Neural cell (in vitro differentiated cells): ENCODE data around the gene SIGLEC6. TPM values are rescaled to one million over a fixed set of nuclear protein-coding genes. Genes with fewer than 3 reads are reported as not detected.

Source experiments
- H2AFZ ChIP-seq: fragments of 200-600, 300-800 bp; sonication (generic), shearing (Covaris generic); 2 replicates; pipeline ENCODE4 v1.6.0; 2014; ENCODE audit warnings: low read depth, mild to moderate bottlenecking, antibody characterized with exemption, low read length, moderate library complexity
- H3F3A ChIP-seq: fragments of 200-600 bp; shearing (Covaris generic); 2 replicates; pipeline ENCODE4 v1.6.1; 2016; ENCODE audit warnings: mild to moderate bottlenecking, moderate library complexity, mixed read lengths, antibody characterized with exemption, low read length; ENCODE audit not compliant: insufficient read depth, poor library complexity, severe bottlenecking
- H3K27ac ChIP-seq: fragments of 200-600, 300-800 bp; sonication (generic), shearing (Covaris generic); 2 replicates; pipeline ENCODE4 v1.5.1; 2014; ENCODE audit warnings: mild to moderate bottlenecking, low read length, moderate library complexity
- H3K27me3 ChIP-seq: fragments of 300-800, 200-600 bp; sonication (generic), shearing (Covaris generic); 2 replicates; pipeline ENCODE4 v1.6.0; 2014; ENCODE audit warnings: mild to moderate bottlenecking, low read depth, low read length, moderate library complexity; ENCODE audit not compliant: insufficient read depth
- H3K36me3 ChIP-seq: fragments of 300-800, 200-600 bp; sonication (generic), shearing (Covaris generic); 2 replicates; pipeline ENCODE4 v1.5.1; 2014; ENCODE audit warnings: mild to moderate bottlenecking, antibody characterized with exemption, low read length, moderate library complexity; ENCODE audit not compliant: insufficient read depth
- H3K4me2 ChIP-seq: fragments of 300-800, 200-600 bp; sonication (generic), shearing (Covaris generic); 2 replicates; pipeline ENCODE4 v1.6.0; 2014; ENCODE audit warnings: mild to moderate bottlenecking, low read length
- H3K4me3 ChIP-seq: fragments of 300-800, 200-600 bp; sonication (generic), shearing (Covaris generic); 2 replicates; pipeline ENCODE4 v1.5.1; 2014; ENCODE audit warnings: mild to moderate bottlenecking, low read length, moderate library complexity
- H3K79me2 ChIP-seq: fragments of 200-600 bp; shearing (Covaris generic); replicated peaks from 2 replicates; pipeline ENCODE4 v1.6.0; 2014; ENCODE audit warnings: mild to moderate bottlenecking, low read length, moderate library complexity; ENCODE audit not compliant: insufficient read depth
- H3K9ac ChIP-seq: fragments of 300-800, 200-600 bp; sonication (generic), shearing (Covaris generic); 2 replicates; pipeline ENCODE4 v1.6.1; 2016; ENCODE audit warnings: mild to moderate bottlenecking, low read length, mixed read lengths
- H3K9me2 ChIP-seq: fragments of 200-600 bp; shearing (Covaris generic); 2 replicates; pipeline ENCODE4 v1.6.1; 2016; ENCODE audit warnings: mild to moderate bottlenecking, low read length, mixed read lengths; ENCODE audit not compliant: insufficient read depth
- H3K9me3 ChIP-seq: fragments of 200-600, 300-800 bp; sonication (generic), shearing (Covaris generic); 2 replicates; pipeline ENCODE4 v1.6.1; 2016; ENCODE audit warnings: mild to moderate bottlenecking, mixed run types, low read length, moderate library complexity, mixed read lengths
- H4K20me1 ChIP-seq: fragments of 200-600 bp; shearing (Covaris generic); 2 replicates; pipeline ENCODE4 v1.6.1; 2016; ENCODE audit warnings: mild to moderate bottlenecking, mixed run types; ENCODE audit not compliant: insufficient read depth
- EP300 ChIP-seq: fragments of 450-650 bp; conservative IDR thresholded peaks from 2 replicates; pipeline ENCODE4 v1.6.1; 2014; ENCODE audit warnings: antibody characterized with exemption, mild to moderate bottlenecking, moderate library complexity; ENCODE audit not compliant: poor library complexity, severe bottlenecking
- EZH2 ChIP-seq: fragments of 200-600, 300-800 bp; shearing (Covaris generic), sonication (generic); IDR thresholded peaks from 2 replicates; pipeline ENCODE4 v1.6.1; 2014; ENCODE audit warnings: antibody characterized with exemption, low read length, borderline replicate concordance, mild to moderate bottlenecking; ENCODE audit not compliant: insufficient read depth, poor library complexity, severe bottlenecking
- MXI1 ChIP-seq: fragments of 450-650 bp; conservative IDR thresholded peaks from 2 replicates; pipeline ENCODE4 v1.6.1; 2014; ENCODE audit warnings: antibody characterized with exemption, mild to moderate bottlenecking; ENCODE audit not compliant: poor library complexity, severe bottlenecking
- POLR2AphosphoS5 ChIP-seq: IDR thresholded peaks from 2 replicates; pipeline ENCODE4 v1.6.1; 2012
- RAD21 ChIP-seq: fragments of 450-650 bp; conservative IDR thresholded peaks from 2 replicates; pipeline ENCODE4 v1.6.1; 2014; ENCODE audit warnings: antibody characterized with exemption, mild to moderate bottlenecking, moderate library complexity
- REST ChIP-seq: IDR thresholded peaks from 2 replicates; pipeline ENCODE4 v1.6.1; 2012; ENCODE audit warnings: borderline replicate concordance
- SMC3 ChIP-seq: fragments of 450-650 bp; conservative IDR thresholded peaks from 2 replicates; pipeline ENCODE4 v1.6.1; 2014; ENCODE audit warnings: antibody characterized with exemption, mild to moderate bottlenecking, moderate library complexity; ENCODE audit not compliant: poor library complexity
- TAF1 ChIP-seq: IDR thresholded peaks from 2 replicates; pipeline ENCODE4 v1.6.1; 2012; ENCODE audit warnings: low read depth
- polyA plus RNA-seq: library from polyadenylated mRNA; depleted of rRNA; stranded (reverse); fragments of >200 nt; gene quantifications from 2 replicates; pipeline ENCODE4 v1.2.3, GENCODE V29; 2014
- TF ChIP-seq, protein P1 (sequence below): fragments of 450-650 bp; IDR thresholded peaks from 2 replicates; pipeline ENCODE4 v1.5.1; 2014; ENCODE audit warnings: antibody characterized with exemption, mild to moderate bottlenecking, moderate library complexity; ENCODE audit not compliant: poor library complexity, severe bottlenecking

The SIGLEC6 gene
- polyA plus RNA-seq, 1 donor from 2014 or later: not detected

DNA sequence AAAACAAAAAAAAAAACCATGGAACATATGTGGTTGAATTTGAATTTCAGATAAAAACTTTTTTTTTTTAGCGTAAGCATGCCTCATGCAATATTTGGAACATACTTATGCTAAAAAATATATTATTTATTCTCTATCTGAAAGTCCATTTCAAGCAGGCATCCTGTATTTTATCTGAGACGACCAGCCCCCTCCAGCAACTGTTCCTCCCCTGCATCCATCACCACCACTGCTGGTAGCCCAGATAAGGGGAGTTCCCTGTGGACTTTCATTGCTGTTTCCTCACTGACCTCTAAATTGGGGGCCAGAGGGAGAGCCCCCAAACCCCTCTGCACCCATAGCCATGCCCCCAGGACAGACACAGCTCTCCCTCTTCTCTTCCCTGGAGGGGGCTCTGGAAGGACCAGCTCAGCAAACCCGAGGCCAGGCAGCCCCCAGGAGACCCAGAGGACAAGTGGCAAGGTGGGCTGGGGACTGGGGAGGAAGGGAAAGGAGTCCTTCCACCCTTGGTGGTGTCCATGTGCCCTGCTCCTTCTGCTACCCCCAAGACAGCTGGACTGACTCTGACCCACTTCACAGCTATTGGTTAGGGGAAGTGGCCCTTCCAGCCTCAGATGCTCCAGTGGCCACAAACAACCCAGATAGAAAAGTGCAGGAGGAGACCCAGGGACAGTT lies 23.3 kb downstream of the SIGLEC6 start:
- Histone ChIP-seq H3K27ac (no peak overlapping the region), H3K36me3 (no peaks in the 10 kb centered on the region), H3K4me3 (no peak overlapping the region), H2AFZ (no peak overlapping the region), H3K79me2 (no peaks in the 10 kb centered on the region), H3F3A (no peaks in the 10 kb centered on the region), H3K9ac (no peak overlapping the region), H4K20me1 (no peaks in the 10 kb centered on the region), H3K9me3 (no peaks in the 10 kb centered on the region), H3K9me2 (no peaks in the 10 kb centered on the region), H3K27me3 (no peaks in the 10 kb centered on the region), H3K4me2 (no peak overlapping the region)
- TF ChIP-seq SMC3 (no peak), RAD21 (no peak), EZH2 (no peak), MXI1 (no peak), TAF1 (no peak), REST (no peak), POLR2AphosphoS5 (no peak), EP300 (no peak)
- TF ChIP-seq, protein P1, sequence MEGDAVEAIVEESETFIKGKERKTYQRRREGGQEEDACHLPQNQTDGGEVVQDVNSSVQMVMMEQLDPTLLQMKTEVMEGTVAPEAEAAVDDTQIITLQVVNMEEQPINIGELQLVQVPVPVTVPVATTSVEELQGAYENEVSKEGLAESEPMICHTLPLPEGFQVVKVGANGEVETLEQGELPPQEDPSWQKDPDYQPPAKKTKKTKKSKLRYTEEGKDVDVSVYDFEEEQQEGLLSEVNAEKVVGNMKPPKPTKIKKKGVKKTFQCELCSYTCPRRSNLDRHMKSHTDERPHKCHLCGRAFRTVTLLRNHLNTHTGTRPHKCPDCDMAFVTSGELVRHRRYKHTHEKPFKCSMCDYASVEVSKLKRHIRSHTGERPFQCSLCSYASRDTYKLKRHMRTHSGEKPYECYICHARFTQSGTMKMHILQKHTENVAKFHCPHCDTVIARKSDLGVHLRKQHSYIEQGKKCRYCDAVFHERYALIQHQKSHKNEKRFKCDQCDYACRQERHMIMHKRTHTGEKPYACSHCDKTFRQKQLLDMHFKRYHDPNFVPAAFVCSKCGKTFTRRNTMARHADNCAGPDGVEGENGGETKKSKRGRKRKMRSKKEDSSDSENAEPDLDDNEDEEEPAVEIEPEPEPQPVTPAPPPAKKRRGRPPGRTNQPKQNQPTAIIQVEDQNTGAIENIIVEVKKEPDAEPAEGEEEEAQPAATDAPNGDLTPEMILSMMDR: no peak

- TF ChIP-seq REST (no peak), SMC3 (no peak), MXI1 (no peak), TAF1 (no peak), RAD21 (no peak), POLR2AphosphoS5 (no peak), EP300 (no peak), EZH2 (no peak)
- TF ChIP-seq, protein P1: no peak
- Histone ChIP-seq H2AFZ (no peak overlapping the region), H3K79me2 (no peaks in the 10 kb centered on the region), H3K36me3 (no peaks in the 10 kb centered on the region), H3K9me3 (no peaks in the 10 kb centered on the region), H3K4me3 (no peak overlapping the region), H3K27ac (no peak overlapping the region), H3K4me2 (no peak overlapping the region), H3F3A (no peaks in the 10 kb centered on the region), H3K9ac (no peak overlapping the region), H3K9me2 (no peaks in the 10 kb centered on the region), H4K20me1 (no peaks in the 10 kb centered on the region), H3K27me3 (no peaks in the 10 kb centered on the region)
Observed at GRCh38 chr19:51507640-51508058, 23.8 kb downstream of the SIGLEC6 start.
